ENCODE results near the gene LCT. TPM values are rescaled to one million over a fixed set of nuclear protein-coding genes. Genes with fewer than 3 reads are reported as not detected.

Gene LCT
- total and polyA plus RNA-seq, 2 of the 13 experiments (the other 11 are each of a cell fraction or from before 2014, with no cell fraction given) = not detected

DNA sequence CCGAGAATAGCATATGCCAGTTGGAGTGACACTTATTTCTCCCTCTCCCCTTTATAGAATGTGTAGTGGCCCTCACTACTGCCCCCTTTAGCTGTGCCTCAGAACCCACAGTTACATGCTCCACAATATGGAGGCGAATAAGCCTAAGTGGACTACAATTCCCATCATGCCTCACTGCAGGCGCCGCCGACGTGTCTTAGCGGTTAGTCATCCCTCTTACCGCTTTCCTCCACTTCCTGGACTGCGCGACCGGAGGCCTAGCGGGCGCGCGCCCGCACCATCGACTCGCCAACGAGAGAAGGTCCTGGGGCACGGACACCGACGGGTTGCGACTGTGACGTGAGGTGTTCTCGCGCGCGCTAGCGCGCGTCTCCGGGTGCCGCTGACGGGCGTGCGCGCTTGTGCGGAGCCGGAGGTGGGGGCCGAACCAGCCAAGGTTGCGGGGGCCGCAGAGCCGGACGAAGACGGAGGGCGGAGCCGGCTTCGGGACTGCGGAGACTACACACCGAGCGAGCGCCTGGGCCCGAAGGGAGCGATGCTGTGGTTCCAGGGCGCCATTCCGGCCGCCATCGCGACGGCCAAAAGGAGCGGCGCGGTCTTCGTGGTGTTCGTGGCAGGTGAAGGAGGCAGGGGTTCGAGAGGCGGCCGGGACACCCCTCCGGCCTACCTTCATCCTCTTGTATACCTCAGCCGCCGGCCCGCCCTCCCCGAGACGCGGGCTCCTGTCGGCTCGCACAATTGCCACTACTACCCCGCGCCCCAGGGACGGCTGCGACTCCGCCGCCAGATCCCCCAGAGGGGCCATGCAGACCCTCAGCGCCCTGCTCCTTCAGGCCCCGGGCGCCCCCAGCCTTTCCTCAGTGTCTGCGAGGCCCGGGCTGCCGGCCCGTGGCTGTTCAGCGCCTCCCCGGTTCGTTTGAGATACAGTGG lies 95.3 kb downstream of the LCT start, which contains the start of gene UBXN4 (continued):
- TF ChIP-seq ZNF644 (CRISPR knock-in tag; IDR thresholded peaks at IDR 0.05; ENCODE audit: low read depth) (peak; percentile 91), RFX5 (IDR thresholded peaks at IDR 0.05; ENCODE audit: low read depth, low read length) (peak; percentile 55), SMARCC2 (IDR thresholded peaks at IDR 0.05) (no peak), NR2F6 (IDR thresholded peaks at IDR 0.05) (no peak), NR2F6 (CRISPR knock-in tag; IDR thresholded peaks at IDR 0.05) (peak; percentile 54), ETS1 (CRISPR knock-in tag; IDR thresholded peaks at IDR 0.05) (0 out of 2 replicates have a peak, but pooled peaks have one; percentile 44), TBX3 (IDR thresholded peaks at IDR 0.05; ENCODE audit: borderline replicate concordance) (peak; percentile 20; the same call in 1 of the 2 replicates), SP140L (CRISPR knock-in tag; IDR thresholded peaks at IDR 0.05; ENCODE audit: borderline replicate concordance) (no peak), ZNF782 (CRISPR knock-in tag; IDR thresholded peaks at IDR 0.05; ENCODE audit: borderline replicate concordance) (peak; percentile 30), ZNF557 (CRISPR knock-in tag; IDR thresholded peaks at IDR 0.05) (peak; percentile 48; the same call in 1 of the 2 replicates), ATF1 (CRISPR knock-in tag; IDR thresholded peaks at IDR 0.05) (peak; percentile 94), RBM22 (optimal IDR thresholded peaks at IDR 0.05; ENCODE audit: low read length) (peak; percentile 37), JUND (CRISPR knock-in tag; IDR thresholded peaks at IDR 0.05) (peak; percentile 97), ARNT2 (CRISPR knock-in tag; IDR thresholded peaks at IDR 0.05; ENCODE audit: low read depth) (peak; percentile 97)
- TF ChIP-seq, protein P1, sequence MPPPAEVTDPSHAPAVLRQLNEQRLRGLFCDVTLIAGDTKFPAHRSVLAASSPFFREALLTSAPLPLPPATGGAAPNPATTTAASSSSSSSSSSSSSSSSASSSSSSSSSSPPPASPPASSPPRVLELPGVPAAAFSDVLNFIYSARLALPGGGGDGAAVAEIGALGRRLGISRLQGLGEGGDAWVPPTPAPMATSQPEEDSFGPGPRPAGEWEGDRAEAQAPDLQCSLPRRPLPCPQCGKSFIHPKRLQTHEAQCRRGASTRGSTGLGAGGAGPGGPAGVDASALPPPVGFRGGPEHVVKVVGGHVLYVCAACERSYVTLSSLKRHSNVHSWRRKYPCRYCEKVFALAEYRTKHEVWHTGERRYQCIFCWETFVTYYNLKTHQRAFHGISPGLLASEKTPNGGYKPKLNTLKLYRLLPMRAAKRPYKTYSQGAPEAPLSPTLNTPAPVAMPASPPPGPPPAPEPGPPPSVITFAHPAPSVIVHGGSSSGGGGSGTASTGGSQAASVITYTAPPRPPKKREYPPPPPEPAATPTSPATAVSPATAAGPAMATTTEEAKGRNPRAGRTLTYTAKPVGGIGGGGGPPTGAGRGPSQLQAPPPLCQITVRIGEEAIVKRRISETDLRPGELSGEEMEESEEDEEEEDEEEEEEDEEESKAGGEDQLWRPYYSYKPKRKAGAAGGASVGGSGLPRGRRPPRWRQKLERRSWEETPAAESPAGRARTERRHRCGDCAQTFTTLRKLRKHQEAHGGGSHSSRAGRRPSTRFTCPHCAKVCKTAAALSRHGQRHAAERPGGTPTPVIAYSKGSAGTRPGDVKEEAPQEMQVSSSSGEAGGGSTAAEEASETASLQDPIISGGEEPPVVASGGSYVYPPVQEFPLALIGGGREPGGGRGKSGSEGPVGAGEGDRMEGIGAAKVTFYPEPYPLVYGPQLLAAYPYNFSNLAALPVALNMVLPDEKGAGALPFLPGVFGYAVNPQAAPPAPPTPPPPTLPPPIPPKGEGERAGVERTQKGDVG (CRISPR knock-in tag; IDR thresholded peaks at IDR 0.05; ENCODE audit: borderline replicate concordance) = no peak
- TF ChIP-seq, protein P2, sequence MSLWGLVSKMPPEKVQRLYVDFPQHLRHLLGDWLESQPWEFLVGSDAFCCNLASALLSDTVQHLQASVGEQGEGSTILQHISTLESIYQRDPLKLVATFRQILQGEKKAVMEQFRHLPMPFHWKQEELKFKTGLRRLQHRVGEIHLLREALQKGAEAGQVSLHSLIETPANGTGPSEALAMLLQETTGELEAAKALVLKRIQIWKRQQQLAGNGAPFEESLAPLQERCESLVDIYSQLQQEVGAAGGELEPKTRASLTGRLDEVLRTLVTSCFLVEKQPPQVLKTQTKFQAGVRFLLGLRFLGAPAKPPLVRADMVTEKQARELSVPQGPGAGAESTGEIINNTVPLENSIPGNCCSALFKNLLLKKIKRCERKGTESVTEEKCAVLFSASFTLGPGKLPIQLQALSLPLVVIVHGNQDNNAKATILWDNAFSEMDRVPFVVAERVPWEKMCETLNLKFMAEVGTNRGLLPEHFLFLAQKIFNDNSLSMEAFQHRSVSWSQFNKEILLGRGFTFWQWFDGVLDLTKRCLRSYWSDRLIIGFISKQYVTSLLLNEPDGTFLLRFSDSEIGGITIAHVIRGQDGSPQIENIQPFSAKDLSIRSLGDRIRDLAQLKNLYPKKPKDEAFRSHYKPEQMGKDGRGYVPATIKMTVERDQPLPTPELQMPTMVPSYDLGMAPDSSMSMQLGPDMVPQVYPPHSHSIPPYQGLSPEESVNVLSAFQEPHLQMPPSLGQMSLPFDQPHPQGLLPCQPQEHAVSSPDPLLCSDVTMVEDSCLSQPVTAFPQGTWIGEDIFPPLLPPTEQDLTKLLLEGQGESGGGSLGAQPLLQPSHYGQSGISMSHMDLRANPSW (CRISPR knock-in tag; IDR thresholded peaks at IDR 0.05; ENCODE audit: borderline replicate concordance) = no peak; the same call in 1 of the 2 replicates
- TF ChIP-seq, protein P3, sequence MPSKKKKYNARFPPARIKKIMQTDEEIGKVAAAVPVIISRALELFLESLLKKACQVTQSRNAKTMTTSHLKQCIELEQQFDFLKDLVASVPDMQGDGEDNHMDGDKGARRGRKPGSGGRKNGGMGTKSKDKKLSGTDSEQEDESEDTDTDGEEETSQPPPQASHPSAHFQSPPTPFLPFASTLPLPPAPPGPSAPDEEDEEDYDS (CRISPR knock-in tag; IDR thresholded peaks at IDR 0.05) = peak; percentile 85
- TF ChIP-seq, protein P4, sequence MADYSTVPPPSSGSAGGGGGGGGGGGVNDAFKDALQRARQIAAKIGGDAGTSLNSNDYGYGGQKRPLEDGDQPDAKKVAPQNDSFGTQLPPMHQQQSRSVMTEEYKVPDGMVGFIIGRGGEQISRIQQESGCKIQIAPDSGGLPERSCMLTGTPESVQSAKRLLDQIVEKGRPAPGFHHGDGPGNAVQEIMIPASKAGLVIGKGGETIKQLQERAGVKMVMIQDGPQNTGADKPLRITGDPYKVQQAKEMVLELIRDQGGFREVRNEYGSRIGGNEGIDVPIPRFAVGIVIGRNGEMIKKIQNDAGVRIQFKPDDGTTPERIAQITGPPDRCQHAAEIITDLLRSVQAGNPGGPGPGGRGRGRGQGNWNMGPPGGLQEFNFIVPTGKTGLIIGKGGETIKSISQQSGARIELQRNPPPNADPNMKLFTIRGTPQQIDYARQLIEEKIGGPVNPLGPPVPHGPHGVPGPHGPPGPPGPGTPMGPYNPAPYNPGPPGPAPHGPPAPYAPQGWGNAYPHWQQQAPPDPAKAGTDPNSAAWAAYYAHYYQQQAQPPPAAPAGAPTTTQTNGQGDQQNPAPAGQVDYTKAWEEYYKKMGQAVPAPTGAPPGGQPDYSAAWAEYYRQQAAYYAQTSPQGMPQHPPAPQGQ (CRISPR knock-in tag; IDR thresholded peaks at IDR 0.05; ENCODE audit: borderline replicate concordance) = peak; percentile 66; the same call in 1 of the 2 replicates

All from HepG2 (cell line).